Skin of body (tissue), 2 donors: ENCODE data around the gene ZNF496. TPM values are rescaled to one million over a fixed set of nuclear protein-coding genes. Genes with fewer than 3 reads are reported as not detected.

Experiments used
- DNase-seq: peaks from one replicate; lab custom pipeline; 2025; lab: John Stamatoyannopoulos, UW
- total RNA-seq: library from RNA; depleted of rRNA; stranded (reverse); fragments of >200 nt; gene quantifications from one replicate; pipeline ENCODE4 v1.2.3, GENCODE V29; 2014

ZNF496 gene
- total RNA-seq, 1 donor from 2014 or later: 14.1 TPM

DNA sequence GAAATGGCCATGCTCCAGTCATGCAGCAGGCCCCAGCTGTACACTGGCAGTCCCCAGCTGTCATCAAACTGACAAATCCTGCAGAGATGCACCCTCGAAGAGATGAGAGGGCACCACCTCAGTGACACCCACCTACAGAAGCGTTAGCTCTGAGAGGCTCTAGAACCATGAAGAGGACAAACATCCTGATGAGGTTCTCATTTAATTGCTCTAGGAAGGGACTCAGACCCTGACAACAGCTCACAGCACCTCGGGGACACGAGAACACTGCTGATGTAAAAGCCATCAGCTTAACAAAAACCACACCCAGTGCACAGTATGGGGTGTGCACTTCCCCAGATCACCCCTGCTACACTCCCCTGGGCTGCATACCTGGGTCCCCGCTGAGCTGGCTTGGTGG, 3.4 kb downstream of the ZNF496 start:
- DNase-seq: no peak

DNA sequence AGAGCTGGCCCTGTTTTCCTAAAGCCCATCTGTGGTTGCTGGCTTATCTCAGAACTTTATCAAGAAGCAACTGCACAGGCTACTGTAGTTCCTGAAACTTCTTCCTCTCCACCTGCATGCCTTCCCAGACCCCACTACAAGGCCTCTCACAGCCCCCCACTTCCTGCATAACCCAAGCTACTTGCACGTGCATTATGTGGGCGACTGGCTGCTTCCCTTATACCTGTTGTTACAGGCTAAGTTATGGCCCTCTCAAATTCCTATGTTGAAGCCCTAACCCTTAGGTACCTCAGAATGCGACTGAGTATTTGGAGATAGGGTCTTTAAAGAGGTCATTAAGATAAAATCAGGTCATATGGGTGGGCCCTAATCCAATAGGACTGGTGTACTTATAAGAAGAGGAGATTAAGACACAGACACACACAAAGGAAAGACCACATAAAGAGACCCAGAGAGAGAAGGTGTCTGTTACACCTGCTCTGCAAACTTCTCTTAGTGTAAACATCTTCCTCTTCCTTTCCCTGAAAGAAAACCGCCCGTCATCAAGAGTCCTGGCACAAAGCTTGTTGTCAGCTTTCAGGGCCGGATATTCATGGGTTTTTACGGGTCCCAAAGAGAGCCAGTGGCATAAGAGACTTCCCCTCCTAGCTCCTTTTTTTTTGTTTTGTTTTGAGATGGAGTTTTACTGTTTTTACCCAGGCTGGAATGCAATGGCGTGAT, 5.1 kb downstream of the ZNF496 start:
- no peak for DNase-seq

DNA sequence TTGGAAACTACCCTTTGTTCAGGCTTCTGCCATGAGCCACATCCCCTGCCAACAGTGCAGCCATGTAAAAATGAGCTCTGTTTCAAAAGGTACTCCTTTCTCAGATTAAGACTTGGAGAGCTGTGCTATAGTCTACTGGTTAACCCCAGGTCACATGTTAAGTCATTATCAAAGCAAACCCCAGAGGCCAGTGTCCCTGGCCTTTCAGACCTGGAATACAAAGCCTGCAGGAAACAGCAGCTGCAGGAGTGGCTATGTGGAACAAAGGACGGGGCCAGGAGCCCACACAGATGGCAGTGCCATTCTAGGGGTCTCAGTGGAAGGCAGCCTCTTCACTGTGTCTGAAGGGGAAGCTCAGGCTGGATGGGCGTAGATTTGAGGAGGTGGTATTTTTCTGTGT, 6.7 kb downstream of the ZNF496 start:
- no peak for DNase-seq

DNA sequence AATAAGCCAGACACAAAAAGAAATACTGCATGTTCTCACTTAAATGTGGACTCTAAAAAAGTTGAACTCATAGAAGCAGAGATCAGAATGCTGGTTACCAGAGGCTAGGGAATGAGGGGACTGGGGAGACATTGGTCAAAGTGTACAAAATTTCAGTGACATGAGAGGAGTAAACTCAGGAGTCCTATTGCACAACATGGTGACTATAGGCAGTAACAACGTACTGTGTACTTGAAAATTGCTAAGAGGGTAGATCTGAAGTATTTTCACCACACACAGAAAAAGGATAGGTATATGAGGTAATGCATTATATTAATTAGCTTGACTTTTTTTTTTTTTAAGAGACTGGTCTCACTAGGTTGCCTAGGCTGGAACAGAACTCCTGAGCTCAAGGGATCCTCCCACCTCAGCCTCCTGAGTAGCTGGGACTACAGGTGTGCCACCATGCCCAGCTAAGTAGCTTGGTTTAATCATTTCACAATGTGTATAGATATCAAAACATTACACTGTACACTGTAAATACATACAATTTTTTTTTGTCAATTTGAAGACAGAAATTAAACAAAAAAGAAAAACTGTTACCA, 7.4 kb downstream of the ZNF496 start:
- no peak for DNase-seq

DNA sequence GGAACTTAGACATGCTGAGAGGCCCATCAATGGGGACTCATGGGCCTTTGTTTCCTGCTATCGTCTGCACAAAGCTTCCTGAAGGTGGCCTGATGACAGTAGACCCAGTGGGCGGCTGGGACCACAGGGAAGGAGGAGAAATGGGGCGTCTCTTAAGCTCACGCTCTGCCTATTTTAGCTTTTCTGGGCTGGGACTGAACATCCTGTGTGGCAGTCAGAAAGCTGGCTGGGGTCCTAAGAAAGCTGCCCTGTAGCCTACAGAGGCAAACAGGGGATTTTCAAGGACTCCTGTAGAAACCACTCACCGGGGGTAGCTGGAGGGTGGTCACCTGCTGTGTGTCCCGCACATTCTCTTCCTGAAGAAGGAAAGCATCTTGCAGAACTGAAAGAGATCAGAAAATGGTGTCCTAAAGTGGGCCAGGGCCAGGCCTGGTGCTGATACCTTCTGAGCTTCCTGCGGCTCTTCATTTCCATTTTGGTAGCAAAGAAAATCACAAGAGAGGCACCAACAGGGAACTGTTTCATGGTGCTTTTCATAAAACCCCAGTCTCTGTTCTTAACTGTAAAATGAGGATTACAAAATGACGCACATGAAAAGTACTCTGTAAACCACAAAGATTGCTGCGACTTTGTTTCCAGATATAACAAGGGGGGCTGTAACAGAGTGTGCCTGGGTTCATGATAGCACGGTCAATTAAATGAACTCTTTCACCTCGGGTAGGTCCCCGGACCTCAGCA, 8.6 kb downstream of the ZNF496 start:
- no peak for DNase-seq

DNA sequence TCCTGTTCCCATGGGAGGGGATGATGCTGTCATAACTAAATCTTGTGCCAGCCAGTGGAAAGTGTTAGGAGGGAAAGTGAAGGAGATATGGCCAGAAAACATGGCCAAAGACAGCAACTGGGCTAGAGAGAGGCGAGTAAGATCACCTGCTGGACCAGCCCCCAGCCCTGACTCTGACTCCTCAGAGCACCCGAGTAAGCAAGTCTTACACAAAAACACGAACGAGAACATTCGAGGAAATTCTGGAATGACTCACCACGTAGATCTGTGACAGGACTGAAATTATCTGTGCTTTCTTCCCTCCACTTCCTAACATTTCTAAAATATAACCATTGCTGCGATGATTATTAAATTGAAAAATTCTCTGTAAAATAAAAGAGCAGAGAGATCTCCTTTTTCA, 9.2 kb downstream of the ZNF496 start:
- DNase-seq: no peak

DNA sequence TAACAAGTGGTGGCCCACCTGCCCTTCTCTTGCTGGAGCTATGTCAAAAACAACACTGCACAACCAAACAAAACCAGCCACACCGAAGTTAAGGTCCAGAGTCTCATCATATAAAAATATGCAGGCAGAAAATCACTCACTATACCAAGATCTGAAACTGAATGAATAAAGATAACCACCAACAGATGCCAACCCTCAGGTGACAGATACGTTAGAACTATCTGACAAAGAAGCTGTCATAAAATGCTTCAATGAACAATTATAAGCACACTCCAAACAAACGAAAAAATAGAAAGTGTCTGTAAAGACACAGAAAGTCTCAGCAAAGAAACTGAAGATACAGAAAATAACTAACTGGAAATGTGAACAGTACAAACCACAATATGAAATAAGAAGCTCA, 14.0 kb downstream of the ZNF496 start:
- DNase-seq: no peak

DNA sequence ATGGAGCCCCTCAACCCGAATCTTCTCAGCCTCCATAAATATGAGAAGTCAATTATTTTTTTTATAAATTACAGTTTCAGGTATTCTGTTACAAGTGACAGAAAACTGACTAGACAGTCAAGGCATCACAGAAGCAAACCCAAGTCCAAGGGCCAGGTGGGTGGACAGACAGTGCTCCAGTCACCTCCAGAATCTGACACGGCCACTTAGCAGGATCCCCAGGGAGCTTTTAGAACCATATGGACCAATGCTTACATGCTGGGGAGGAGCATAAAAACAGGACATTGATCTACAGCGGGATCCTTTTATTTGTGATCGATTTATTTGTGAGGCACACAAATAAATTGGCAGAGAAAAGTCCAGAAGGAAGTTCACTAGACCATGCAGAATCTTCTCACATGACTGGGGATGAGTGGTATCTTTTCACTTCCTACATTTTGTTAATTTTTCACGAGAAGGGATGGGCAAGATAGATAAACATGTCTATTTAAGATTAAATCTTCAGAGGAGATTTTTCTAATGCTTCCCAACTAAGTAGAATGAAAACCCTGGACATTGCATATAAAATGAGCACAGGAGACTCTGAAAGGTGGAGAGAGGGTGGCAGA, 15.0 kb downstream of the ZNF496 start:
- DNase-seq: no peak

DNA sequence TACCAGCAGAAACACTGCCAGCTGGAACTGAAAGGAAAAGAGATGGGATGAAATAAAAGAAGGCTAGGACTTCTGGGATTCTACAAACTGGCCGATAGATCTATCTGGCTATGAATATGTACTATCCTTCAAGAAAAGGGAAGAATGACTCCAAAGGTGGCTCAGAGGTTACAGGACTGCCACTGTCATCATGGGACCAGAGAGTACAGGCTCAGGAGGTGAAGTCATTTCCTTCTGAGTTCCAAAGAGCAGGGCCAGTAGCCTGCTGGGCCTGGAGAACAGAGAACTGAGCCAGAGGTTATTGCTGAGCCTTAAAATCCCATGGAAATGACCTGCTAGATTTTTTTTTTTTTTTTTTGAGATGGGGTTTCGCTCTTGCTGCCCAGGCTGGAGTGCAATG, 27.6 kb downstream of the ZNF496 start:
- no peak for DNase-seq

DNA sequence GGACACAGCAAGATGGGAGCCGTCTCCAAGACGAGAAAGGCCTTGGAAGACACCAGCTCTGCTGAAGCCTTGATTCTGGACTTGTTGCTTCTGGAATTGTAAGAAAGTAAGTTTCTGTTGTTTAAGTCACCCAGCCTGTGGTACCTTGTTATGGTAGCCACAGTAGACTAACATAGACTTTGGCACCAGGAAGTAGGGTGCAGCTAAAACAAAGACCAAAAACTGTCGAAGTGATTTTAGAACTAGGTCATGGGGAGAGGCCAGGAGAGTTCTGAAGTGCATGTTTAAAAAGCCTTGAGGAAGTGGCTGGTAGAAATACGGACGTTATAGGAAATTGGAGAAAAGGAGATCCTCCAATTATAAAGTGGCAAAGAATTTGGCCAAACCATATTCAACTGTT, 28.5 kb downstream of the ZNF496 start:
- no peak for DNase-seq

DNA sequence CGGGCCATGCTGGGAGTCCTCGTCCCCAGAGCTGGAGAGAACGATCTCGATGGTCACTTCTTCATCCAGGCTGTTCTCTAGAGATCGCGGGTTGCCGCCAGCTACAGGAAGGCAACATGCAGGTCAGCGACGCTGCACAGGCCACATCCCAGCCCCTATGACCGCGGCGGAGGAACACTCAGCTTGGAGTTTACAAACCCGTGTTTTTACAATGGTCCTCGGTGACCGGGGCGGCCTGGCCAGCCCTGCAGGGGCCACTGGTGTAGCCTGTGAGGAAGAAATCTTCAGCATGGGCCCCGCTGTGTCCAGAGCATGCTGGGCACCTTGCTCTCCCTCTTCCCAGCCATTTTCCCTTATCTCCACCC, 30.5 kb downstream of the ZNF496 start:
- DNase-seq: no peak

DNA sequence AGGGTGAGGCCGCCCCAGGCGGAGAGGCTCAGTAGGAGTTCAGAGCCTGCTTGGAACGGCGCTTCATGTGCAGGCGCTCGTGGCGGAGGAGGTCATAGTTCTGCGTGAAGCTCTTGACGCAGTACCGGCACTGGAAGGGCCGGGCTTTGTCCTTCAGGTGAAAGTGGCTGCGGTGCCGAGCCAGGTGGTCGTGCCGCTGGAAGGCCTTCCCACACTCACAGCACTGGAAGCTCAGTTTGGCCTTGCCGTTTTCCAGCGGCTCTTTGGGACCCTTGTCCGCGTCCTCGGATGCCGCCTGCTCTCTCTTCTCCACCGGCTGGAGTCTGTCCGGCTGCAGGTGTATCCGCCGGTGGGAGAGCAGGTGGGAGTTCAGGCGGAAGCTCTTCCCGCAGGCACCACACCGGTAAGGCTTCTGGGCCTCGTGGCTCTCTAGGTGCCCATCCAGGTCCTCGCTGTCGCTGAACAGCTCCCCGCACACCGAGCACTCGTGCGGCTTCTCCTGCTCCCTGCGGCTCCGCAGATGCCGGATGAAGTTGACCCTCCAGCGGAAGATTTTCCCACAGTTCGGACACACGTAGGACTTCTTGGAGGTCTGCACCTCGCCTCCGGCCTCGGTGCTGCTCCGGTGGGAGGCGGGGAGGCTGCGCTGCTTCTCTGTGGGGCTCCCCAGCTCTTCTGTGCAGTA, 31.0 kb downstream of the ZNF496 start:
- no peak for DNase-seq

DNA sequence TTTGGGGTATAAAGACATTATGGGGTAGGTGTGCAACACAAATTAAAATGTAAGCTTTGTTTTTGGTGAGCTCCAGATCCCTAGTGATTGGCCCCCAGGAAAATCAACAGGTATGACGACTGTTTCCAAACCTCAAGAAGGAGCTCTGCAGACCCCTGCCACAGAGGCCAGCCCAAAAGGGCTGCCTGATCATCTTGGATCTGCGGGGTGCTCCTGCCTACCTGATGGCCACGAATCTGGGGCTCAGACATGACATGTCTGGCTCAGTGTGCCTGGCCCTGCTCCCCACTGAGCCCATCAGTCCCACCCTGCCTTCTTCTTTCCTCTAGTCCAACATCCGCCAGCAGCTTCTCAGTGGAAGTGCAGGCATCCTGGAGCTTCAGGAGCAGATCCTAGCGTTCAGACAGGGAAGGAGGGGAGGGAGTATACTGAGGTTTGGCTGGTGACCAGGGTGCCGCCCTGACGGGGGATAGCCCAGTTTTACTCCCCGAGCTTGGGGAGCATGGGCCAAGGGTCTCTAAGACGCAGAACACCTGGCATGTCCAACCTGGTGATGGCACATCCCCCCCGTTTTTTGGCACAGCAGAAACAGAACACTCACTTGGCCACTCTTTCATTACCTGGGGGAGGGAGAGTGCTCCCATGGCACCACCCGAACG, 31.8 kb downstream of the ZNF496 start:
- DNase-seq: no peak

DNA sequence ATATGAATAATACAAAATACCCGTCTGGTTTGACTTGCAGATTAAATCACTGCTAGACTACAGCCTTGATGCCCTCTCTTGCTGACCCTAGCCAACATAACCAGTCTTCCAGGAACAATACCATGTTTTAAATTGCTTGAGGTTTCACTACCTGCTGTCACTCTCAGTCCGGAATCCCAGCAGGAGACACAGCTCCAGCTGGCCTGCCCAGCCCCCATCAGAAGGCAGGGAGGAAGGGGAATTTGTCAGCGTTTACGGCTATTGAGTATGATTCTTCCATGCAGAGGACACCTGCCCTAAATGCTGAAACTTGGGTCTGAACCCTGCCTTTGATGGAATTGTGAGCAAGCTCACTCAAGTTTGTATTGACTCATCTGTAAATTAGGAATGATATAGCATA, 33.0 kb downstream of the ZNF496 start:
- no peak for DNase-seq

DNA sequence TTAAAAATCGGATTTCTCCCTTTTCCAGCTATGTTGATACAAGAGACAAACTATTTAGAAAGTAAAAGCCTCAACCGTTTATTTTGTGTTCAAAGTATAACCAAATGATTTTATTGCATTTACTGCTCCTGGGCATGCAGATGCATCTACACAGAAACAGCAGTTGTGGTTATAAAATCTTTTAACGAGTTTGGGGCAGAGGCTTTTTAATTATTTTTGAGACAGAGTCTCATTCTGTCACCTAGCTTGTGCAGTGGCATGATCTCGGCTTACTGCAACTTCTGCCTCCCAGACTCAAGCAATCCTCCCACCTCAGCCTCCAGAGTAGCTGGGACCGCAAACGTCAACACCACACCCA, 33.6 kb downstream of the ZNF496 start:
- no peak for DNase-seq

DNA sequence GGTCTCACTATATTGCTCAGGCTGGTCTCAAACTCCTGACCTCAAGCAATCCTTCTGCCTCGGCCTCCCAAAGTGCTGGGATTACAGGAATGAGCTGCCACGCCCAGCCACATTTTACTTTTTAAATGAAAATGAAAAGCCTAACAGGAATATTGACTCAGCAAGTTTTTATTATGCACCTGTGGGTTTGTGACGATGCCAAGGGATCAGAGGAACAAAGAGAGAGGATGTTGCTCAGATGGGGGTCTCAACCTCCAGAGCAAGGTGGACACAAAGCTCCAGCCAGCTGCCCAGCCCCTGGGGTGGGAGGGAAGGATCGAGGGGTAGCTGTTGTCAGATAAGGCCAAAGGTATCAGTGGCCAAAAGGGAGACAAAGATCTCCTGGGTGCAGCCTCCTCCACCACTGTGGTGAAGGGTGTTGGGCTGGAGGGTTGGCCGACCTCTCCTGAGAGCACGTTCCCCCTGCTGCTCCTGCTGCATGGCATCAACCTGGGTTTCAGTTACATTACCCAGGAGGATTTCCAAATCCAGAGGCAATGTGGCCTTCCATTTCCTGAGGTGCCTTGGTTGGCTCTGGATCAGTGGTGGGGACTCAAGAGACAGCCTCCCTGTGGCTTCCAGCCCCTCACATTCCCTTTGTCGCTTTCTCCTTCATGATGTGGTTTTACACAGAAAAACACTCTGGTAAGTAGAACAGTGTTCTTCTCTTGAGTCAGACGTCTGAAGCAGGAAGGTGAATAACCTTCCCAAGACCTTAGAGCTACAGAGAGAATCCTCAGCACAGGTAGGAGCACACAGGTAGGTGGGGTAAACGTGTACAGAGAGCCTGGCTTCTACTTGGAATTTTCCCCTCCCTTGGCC, 34.2 kb downstream of the ZNF496 start:
- no peak for DNase-seq

DNA sequence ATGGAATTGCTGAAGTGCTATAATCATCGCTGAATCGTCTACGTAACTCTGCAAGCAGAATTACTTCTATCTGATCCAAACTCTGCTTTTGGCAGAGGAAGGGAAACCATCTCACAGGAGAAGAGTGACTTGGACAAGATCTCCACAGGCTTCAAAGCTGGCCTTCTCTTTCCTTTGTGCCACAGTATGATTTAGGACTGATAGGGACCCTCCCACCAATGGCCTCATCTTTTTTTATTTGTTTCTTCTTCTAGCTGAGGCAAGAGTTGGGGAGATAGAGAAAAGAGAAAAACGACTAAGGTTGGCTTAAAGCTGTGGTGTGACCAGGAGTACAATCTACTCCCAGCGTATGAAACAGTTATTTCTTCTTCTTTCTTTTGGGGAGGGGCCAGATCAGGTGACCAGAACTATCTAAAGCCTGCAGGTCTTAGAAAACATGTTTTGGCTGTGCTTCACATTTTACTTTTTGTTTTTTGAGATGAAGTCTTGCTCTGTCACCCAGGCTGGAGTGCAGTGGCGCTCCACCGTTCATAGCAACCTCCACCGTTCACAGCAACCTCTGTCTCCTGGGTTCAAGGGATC, 35.0 kb downstream of the ZNF496 start:
- DNase-seq: no peak

DNA sequence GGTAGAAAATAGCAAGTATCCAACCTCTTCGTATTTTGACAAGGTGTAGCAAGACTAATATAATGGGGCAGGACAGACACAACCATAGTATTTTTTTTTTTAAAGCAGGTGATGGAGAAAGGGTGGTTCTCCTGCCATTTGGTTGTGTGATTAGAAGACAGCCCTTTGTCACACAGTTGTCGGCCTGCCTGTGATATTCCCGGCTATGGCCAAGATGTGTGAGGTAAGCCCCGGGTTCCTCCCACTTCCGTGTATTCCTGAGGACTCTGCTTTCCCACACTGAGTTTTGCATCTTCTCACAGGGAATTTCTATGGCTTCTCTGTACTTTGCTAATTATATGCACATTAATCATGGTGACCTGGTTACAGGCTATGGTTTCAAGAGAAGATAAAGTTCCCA, 35.9 kb downstream of the ZNF496 start:
- DNase-seq: no peak

DNA sequence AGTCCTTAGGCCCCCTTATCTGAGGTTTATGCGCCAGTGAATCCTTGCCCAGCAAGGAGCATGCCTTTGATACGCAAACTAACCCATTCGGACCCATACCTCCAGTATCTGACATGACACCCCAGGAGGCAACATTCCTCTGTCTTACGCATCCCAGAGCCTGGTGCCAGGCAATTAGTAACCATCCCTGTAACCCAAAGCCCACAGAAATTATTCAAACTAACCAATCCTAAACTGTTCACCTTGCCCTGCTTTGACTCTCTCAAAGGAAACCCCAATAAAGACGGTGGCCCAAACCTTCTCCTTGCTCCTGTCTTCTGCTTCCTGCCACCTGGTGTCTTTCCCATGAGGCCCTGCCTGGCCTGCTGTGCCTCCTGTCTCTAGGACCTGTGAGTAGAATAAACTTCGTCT, 36.4 kb downstream of the ZNF496 start:
- DNase-seq: no peak

DNA sequence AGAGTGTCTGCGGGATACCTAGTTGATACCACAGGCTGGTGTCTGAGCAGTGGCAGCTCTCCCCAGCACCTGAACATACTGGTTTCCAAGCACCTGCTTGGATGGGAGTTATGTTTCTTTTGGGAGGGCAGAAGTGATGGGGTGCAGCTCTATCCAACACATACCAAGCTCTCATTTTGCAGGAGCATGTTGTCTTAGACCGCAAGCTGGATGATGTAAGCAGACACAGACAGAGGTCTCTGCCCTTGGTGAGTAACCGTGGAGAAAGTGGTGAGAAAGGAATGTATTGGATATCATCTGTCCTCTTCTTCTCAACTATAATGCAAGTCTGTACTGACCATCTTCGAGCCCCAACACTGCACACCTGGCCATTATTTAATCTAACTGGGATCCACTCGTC, 37.4 kb downstream of the ZNF496 start:
- DNase-seq: no peak
